ENCODE data around the gene ASXL2.

- TF ChIP-seq, protein P1, sequence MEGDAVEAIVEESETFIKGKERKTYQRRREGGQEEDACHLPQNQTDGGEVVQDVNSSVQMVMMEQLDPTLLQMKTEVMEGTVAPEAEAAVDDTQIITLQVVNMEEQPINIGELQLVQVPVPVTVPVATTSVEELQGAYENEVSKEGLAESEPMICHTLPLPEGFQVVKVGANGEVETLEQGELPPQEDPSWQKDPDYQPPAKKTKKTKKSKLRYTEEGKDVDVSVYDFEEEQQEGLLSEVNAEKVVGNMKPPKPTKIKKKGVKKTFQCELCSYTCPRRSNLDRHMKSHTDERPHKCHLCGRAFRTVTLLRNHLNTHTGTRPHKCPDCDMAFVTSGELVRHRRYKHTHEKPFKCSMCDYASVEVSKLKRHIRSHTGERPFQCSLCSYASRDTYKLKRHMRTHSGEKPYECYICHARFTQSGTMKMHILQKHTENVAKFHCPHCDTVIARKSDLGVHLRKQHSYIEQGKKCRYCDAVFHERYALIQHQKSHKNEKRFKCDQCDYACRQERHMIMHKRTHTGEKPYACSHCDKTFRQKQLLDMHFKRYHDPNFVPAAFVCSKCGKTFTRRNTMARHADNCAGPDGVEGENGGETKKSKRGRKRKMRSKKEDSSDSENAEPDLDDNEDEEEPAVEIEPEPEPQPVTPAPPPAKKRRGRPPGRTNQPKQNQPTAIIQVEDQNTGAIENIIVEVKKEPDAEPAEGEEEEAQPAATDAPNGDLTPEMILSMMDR (conservative IDR thresholded peaks at IDR 0.05): no peak
- TF ChIP-seq EZH2 (IDR thresholded peaks at IDR 0.05; ENCODE audit: low read depth): no peak
These were observed 25.0 kb upstream of the ASXL2 start for GRCh38 chr2:25903216-25903776.

Data from PC-9 (cell line).